ENCODE results near the gene CNEP1R1. TPM values are rescaled to one million over a fixed set of nuclear protein-coding genes. Genes with fewer than 3 reads are reported as not detected.

CNEP1R1 gene
- total and polyA plus RNA-seq, 3 donors from 2014 or later, result 39.7 to 64.1 (median 51.5) TPM

- no peak overlapping the region for H3K4me3 ChIP-seq
- TF ChIP-seq, protein P1, sequence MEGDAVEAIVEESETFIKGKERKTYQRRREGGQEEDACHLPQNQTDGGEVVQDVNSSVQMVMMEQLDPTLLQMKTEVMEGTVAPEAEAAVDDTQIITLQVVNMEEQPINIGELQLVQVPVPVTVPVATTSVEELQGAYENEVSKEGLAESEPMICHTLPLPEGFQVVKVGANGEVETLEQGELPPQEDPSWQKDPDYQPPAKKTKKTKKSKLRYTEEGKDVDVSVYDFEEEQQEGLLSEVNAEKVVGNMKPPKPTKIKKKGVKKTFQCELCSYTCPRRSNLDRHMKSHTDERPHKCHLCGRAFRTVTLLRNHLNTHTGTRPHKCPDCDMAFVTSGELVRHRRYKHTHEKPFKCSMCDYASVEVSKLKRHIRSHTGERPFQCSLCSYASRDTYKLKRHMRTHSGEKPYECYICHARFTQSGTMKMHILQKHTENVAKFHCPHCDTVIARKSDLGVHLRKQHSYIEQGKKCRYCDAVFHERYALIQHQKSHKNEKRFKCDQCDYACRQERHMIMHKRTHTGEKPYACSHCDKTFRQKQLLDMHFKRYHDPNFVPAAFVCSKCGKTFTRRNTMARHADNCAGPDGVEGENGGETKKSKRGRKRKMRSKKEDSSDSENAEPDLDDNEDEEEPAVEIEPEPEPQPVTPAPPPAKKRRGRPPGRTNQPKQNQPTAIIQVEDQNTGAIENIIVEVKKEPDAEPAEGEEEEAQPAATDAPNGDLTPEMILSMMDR (IDR thresholded peaks at IDR 0.05), result no peak
- no peak for TF ChIP-seq POLR2A (IDR thresholded peaks at IDR 0.05)
- no peak overlapping the region for H3K27ac ChIP-seq
- intact Hi-C loops (cut with DNase I; ENCODE audit: low total_unique reads), result no loop called here
- no peaks in the 10 kb centered on the region for H3K4me1 ChIP-seq
- H3K9me3 ChIP-seq, result no peaks in the 10 kb centered on the region
- WGBS, 2 donors, result 89 to 91% methylated on average over 4 of the region's 4 CpGs
- no peaks in the 10 kb centered on the region for H3K27me3 ChIP-seq
- DNase-seq, result no peak
- H3K36me3 ChIP-seq (ENCODE audit: low read depth, missing control alignments), result no peaks in the 10 kb centered on the region
These were observed 20.8 kb upstream of the CNEP1R1 start for GRCh38 chr16:50004239-50004638.

- 88 to 91% methylated on average over 2 of the region's 2 CpGs for WGBS, 2 donors
- no peaks in the 10 kb centered on the region for H3K4me1 ChIP-seq
- DNase-seq, result no peak
- H3K9me3 ChIP-seq, result no peaks in the 10 kb centered on the region
- no peaks in the 10 kb centered on the region for H3K36me3 ChIP-seq (ENCODE audit: low read depth, missing control alignments)
- H3K4me3 ChIP-seq, result no peak overlapping the region
- H3K27me3 ChIP-seq, result no peaks in the 10 kb centered on the region
- no peak for TF ChIP-seq POLR2A (IDR thresholded peaks at IDR 0.05)
- TF ChIP-seq, protein P1 (IDR thresholded peaks at IDR 0.05), result no peak
- intact Hi-C loops (cut with DNase I; ENCODE audit: low total_unique reads), result no loop called here
- no peak overlapping the region for H3K27ac ChIP-seq
These were observed 18.1 kb upstream of the CNEP1R1 start for GRCh38 chr16:50006964-50007363.

GRCh38 chr16:50007744-50008143, 17.3 kb upstream of the CNEP1R1 start:
- Histone ChIP-seq H3K4me1 (no peaks in the 10 kb centered on the region), H3K27me3 (no peaks in the 10 kb centered on the region), H3K4me3 (no peak overlapping the region), H3K27ac (no peak overlapping the region), H3K36me3 (ENCODE audit: low read depth, missing control alignments) (no peaks in the 10 kb centered on the region), H3K9me3 (no peaks in the 10 kb centered on the region)
- intact Hi-C loops (cut with DNase I; ENCODE audit: low total_unique reads), result no loop called here
- TF ChIP-seq, protein P1 (IDR thresholded peaks at IDR 0.05), result no peak
- TF ChIP-seq POLR2A (IDR thresholded peaks at IDR 0.05), result no peak
- no peak for DNase-seq
- WGBS, 2 donors, result 94 to 95% methylated on average over 1 of the region's 1 CpG

GRCh38 chr16:50010212-50010611, 14.8 kb upstream of the CNEP1R1 start:
- 88 to 91% methylated on average over 2 of the region's 2 CpGs for WGBS, 2 donors

DNA sequence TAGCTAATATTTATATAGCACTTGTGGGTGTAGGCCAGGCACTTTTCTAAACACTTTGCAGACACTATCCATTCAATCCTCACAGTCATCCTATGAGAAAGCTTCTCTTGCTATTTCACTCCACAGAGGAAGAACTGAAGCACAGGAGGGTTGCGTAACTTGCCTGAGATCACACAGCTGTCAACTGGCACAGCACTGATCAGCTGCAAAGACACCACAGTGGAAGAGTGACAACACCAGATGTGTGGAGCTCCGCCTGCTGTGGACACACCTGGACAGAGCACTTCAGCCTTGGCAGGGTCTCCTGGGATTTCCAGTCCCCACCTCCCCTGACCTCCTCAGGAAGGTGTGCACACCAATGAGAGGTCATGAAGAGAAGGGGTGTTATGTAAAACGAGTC, 13.3 kb upstream of the CNEP1R1 start:
- no peak overlapping the region for H3K27ac ChIP-seq
- H3K36me3 ChIP-seq (ENCODE audit: low read depth, missing control alignments), result no peaks in the 10 kb centered on the region
- TF ChIP-seq POLR2A (IDR thresholded peaks at IDR 0.05), result no peak
- TF ChIP-seq, protein P1 (IDR thresholded peaks at IDR 0.05), result no peak
- DNase-seq, result no peak
- no peak overlapping the region for H3K4me3 ChIP-seq
- no peaks in the 10 kb centered on the region for H3K4me1 ChIP-seq
- no peaks in the 10 kb centered on the region for H3K9me3 ChIP-seq
- WGBS, 2 donors, result 81% methylated on average over 3 of the region's 3 CpGs
- intact Hi-C loops (cut with DNase I; ENCODE audit: low total_unique reads), result no loop called here
- no peaks in the 10 kb centered on the region for H3K27me3 ChIP-seq

More at GRCh38 chr16:50010212-50010611, 14.8 kb upstream of the CNEP1R1 start:
- Histone ChIP-seq H3K9me3 (no peaks in the 10 kb centered on the region), H3K4me3 (no peak overlapping the region), H3K27ac (no peak overlapping the region), H3K36me3 (ENCODE audit: low read depth, missing control alignments) (no peaks in the 10 kb centered on the region), H3K27me3 (no peaks in the 10 kb centered on the region), H3K4me1 (no peaks in the 10 kb centered on the region)
- no peak for DNase-seq
- no peak for TF ChIP-seq POLR2A (IDR thresholded peaks at IDR 0.05)
- TF ChIP-seq, protein P1 (IDR thresholded peaks at IDR 0.05), result no peak
- intact Hi-C loops (cut with DNase I; ENCODE audit: low total_unique reads), result no loop called here
